ENCODE results near the gene CHRM4. TPM values are rescaled to one million over a fixed set of nuclear protein-coding genes. Genes with fewer than 3 reads are reported as not detected.

The CHRM4 gene
- total and polyA plus RNA-seq, 12 donors: 0.03 to 0.32 (median 0.30) TPM; not detected in 9

DNA sequence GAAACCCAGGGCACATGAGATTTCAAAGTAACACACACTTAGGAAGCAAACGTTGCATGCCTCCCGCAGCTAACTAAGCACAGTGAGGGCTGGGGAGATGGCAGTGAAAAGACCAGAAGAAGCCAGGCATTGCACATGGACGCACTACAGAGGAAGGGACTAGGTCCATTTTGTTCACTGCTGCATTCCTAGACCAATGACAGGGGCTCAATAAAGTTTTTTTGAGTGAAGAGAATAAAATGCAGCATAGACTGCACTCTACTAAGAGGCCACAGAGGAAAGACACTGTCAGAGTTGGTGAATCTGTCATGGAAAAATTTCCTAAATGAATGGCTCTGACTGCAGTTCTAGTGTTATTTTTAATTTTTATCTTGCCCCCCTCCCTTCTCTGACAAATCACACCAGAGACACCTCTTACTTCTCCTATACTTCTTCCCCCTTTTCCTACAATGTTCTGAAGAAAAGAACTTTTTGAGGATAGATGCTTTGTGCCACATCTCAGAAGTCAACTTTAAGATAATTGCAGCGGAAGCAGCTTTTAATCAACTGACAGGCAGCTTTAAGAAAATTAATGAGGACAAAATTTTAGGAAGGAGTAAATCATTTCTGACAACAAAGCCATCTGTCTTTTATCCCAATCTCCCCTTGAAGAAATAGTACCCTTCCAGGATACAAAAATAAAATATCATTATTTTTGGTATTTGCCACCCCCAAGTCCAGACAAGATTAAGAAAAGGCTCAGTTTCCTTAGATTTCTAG, 34.8 kb upstream of the CHRM4 start:
- peaks cover 0 to 84% (median 13%) of the 10 kb centered on the region in 9 donors for H3K36me3 ChIP-seq
- 80 to 86% methylated on average over 4 of the region's 4 CpGs for WGBS, 2 donors

GRCh38 chr11:46422588-46422987, 31.0 kb upstream of the CHRM4 start:
- Histone ChIP-seq H3K9me3 (no peaks in the 10 kb centered on the region), H3K36me3 (peaks cover 0 to 63% (median 6%) of the 10 kb centered on the region in 9 donors)
- WGBS, 2 donors: 75 to 82% methylated on average over 7 of the region's 7 CpGs

More for the DNA sequence above, 34.8 kb upstream of the CHRM4 start:
- Histone ChIP-seq H3K4me1 (peaks cover 0 to 6% (median under 1%) of the 10 kb centered on the region in 9 donors), H3K27me3 (no peaks in the 10 kb centered on the region), H3K9me3 (no peaks in the 10 kb centered on the region), H3K27ac (no peak overlapping the region), H3K4me3 (no peak overlapping the region)
- TF ChIP-seq, protein P1, sequence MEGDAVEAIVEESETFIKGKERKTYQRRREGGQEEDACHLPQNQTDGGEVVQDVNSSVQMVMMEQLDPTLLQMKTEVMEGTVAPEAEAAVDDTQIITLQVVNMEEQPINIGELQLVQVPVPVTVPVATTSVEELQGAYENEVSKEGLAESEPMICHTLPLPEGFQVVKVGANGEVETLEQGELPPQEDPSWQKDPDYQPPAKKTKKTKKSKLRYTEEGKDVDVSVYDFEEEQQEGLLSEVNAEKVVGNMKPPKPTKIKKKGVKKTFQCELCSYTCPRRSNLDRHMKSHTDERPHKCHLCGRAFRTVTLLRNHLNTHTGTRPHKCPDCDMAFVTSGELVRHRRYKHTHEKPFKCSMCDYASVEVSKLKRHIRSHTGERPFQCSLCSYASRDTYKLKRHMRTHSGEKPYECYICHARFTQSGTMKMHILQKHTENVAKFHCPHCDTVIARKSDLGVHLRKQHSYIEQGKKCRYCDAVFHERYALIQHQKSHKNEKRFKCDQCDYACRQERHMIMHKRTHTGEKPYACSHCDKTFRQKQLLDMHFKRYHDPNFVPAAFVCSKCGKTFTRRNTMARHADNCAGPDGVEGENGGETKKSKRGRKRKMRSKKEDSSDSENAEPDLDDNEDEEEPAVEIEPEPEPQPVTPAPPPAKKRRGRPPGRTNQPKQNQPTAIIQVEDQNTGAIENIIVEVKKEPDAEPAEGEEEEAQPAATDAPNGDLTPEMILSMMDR (IDR thresholded peaks at IDR 0.05): no peak
- ATAC-seq (no peak), DNase-seq (no peak)
- intact Hi-C loops (cut with DNase I): no loop called here

DNA sequence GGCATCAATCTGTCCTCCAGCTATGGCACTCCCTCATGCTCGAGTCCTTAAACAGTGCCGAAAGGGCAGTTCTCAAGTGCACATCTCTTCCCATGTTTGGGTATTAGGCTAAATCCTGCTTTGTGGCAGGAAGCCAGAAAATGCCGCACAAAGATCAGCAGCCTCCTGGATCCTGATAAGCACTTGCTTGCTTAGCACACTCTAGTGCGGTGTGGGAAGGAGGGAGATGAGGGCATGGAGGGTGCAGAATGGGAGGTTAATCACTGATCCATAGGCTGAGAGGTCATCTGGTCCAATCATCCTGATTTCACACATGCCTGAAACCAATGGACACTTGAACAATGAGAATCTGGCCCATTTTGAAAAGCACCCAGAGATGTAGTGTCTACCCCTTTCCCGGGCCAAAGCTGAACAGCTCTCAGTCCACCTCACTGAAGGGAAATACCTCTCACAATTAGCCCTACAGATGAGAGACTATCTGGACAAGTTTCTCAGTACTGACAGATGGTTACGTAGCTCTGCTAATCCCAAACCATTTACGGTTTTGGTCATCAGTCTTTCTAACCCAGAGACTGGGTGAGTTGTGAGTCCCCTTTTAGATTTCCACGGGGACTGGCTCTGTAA, 29.8 kb upstream of the CHRM4 start:
- WGBS, 2 donors: 52 to 77% methylated on average over 8 of the region's 8 CpGs
- Histone ChIP-seq H3K4me1 (peaks cover 0 to 11% (median 5%) of the 10 kb centered on the region in 9 donors), H3K9me3 (no peaks in the 10 kb centered on the region), H3K4me3 (no peak overlapping the region), H3K27me3 (no peaks in the 10 kb centered on the region), H3K36me3 (peaks cover 0 to 63% (median 6%) of the 10 kb centered on the region in 9 donors), H3K27ac (no peak overlapping the region)
- TF ChIP-seq, protein P1 (IDR thresholded peaks at IDR 0.05): no peak
- ATAC-seq: peak in 6 of 8 donors; percentile 13 to 77 (median 58)
- intact Hi-C loops (cut with DNase I): no loop called here
- DNase-seq: peak in 1 of 2 donors; percentile 31

More at GRCh38 chr11:46422588-46422987, 31.0 kb upstream of the CHRM4 start:
- H3K4me3 ChIP-seq: no peak overlapping the region
- no peaks in the 10 kb centered on the region for H3K27me3 ChIP-seq
- TF ChIP-seq, protein P1 (IDR thresholded peaks at IDR 0.05): no peak
- DNase-seq: no peak
- intact Hi-C loops (cut with DNase I): no loop called here
- ATAC-seq: no peak
- H3K27ac ChIP-seq: no peak overlapping the region
- peaks cover 0 to 11% (median 5%) of the 10 kb centered on the region in 9 donors for H3K4me1 ChIP-seq

DNA sequence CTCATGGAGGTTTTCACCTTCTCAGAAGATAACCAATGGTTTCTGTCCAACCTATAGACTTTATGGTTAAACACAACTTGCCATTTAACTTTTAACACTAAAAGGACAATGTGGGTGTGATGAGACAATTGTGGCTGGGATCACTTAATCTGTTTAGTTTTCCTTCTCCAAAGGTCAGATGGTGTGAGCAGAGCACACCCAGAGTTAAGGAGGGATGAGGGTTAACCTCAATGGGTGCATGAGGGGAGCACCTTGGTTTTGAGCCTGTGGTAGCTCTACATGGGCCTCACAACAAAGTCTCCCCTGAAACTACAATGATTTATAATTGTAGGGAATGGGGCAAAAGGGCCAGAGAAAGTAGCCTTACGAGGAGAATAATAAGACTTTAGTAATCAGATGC, 28.9 kb upstream of the CHRM4 start:
- 97% methylated on average over 1 of the region's 1 CpG for WGBS, 2 donors
- no peak for ATAC-seq
- Histone ChIP-seq H3K4me3 (no peak overlapping the region), H3K4me1 (peaks cover 0 to 11% (median 5%) of the 10 kb centered on the region in 9 donors), H3K27ac (no peak overlapping the region), H3K36me3 (peaks cover 0 to 64% (median 14%) of the 10 kb centered on the region in 9 donors), H3K9me3 (no peaks in the 10 kb centered on the region), H3K27me3 (no peaks in the 10 kb centered on the region)
- TF ChIP-seq, protein P1 (IDR thresholded peaks at IDR 0.05): no peak
- intact Hi-C loops (cut with DNase I): no loop called here
- no peak for DNase-seq

All from heart right ventricle (tissue), 16 donors.